Erythroblast (primary cell): ENCODE data around the gene SLC9A2.
A peak's percentile ranks its signal among the peaks of the same experiment; 100 is the strongest.

Source experiments
- DNase-seq, 2 experiments: peaks; one replicate each; lab custom pipeline; 2025; lab: John Stamatoyannopoulos, UW
- GATA1 ChIP-seq: IDR thresholded peaks from 2 replicates; pipeline ENCODE4 v1.6.1; 2011; ENCODE audit warnings: low read depth, mild to moderate bottlenecking, control low read depth, low read length, moderate library complexity
- POLR2A ChIP-seq: IDR thresholded peaks from 2 replicates; pipeline ENCODE4 v1.6.1; 2011; ENCODE audit warnings: mild to moderate bottlenecking, low read length

The SLC9A2 gene

GRCh38 chr2:102672107-102672776 lies 52.9 kb downstream of the SLC9A2 start:
- TF ChIP-seq GATA1, result no peak
- no peak for TF ChIP-seq POLR2A
- DNase-seq, result no peak

GRCh38 chr2:102674370-102674769 lies 55.0 kb downstream of the SLC9A2 start:
- TF ChIP-seq GATA1 (no peak), POLR2A (no peak)
- no peak for DNase-seq

- DNase-seq, result no peak
- TF ChIP-seq GATA1 (no peak), POLR2A (no peak)
Observed at GRCh38 chr2:102674836-102675235, 55.5 kb downstream of the SLC9A2 start.

- TF ChIP-seq POLR2A (no peak), GATA1 (no peak)
- DNase-seq, result no peak
Observed at GRCh38 chr2:102677244-102678215, 58.2 kb downstream of the SLC9A2 start.

GRCh38 chr2:102678442-102678841 lies 59.1 kb downstream of the SLC9A2 start:
- no peak for TF ChIP-seq GATA1
- no peak for TF ChIP-seq POLR2A
- DNase-seq, result no peak

GRCh38 chr2:102686479-102687439 lies 67.4 kb downstream of the SLC9A2 start:
- no peak for TF ChIP-seq POLR2A
- no peak for TF ChIP-seq GATA1
- no peak for DNase-seq

GRCh38 chr2:102690012-102690411 lies 70.7 kb downstream of the SLC9A2 start:
- TF ChIP-seq POLR2A (no peak), GATA1 (no peak)
- no peak for DNase-seq

- no peak for DNase-seq
- TF ChIP-seq POLR2A, result no peak
- no peak for TF ChIP-seq GATA1
Observed at GRCh38 chr2:102696463-102696862, 77.1 kb downstream of the SLC9A2 start.

GRCh38 chr2:102698369-102699111 lies 79.2 kb downstream of the SLC9A2 start:
- TF ChIP-seq POLR2A (no peak), GATA1 (no peak)
- DNase-seq, result peak; percentile 12 to 19

GRCh38 chr2:102703305-102703704 lies 84.0 kb downstream of the SLC9A2 start:
- TF ChIP-seq POLR2A (no peak), GATA1 (no peak)
- DNase-seq, result no peak

- DNase-seq, result peak; percentile 43
- TF ChIP-seq GATA1, result no peak
- TF ChIP-seq POLR2A, result no peak
Observed at GRCh38 chr2:102703748-102704147, 84.4 kb downstream of the SLC9A2 start.

GRCh38 chr2:102704531-102704930 lies 85.2 kb downstream of the SLC9A2 start:
- DNase-seq, result no peak
- TF ChIP-seq GATA1 (no peak), POLR2A (no peak)
